Neural cell (in vitro differentiated cells): Measurements from ENCODE around the gene FLAD1. TPM values are rescaled to one million over a fixed set of nuclear protein-coding genes. Genes with fewer than 3 reads are reported as not detected.

ENCODE experiments used
- H2AFZ ChIP-seq: fragments of 200-600, 300-800 bp; sonication (generic), shearing (Covaris generic); 2 replicates; pipeline ENCODE4 v1.6.0; 2014; ENCODE audit warnings: low read depth, mild to moderate bottlenecking, antibody characterized with exemption, low read length, moderate library complexity
- H3F3A ChIP-seq: fragments of 200-600 bp; shearing (Covaris generic); 2 replicates; pipeline ENCODE4 v1.6.1; 2016; ENCODE audit warnings: mild to moderate bottlenecking, moderate library complexity, mixed read lengths, antibody characterized with exemption, low read length; ENCODE audit not compliant: insufficient read depth, poor library complexity, severe bottlenecking
- H3K27ac ChIP-seq: fragments of 200-600, 300-800 bp; sonication (generic), shearing (Covaris generic); 2 replicates; pipeline ENCODE4 v1.5.1; 2014; ENCODE audit warnings: mild to moderate bottlenecking, low read length, moderate library complexity
- H3K27me3 ChIP-seq: fragments of 300-800, 200-600 bp; sonication (generic), shearing (Covaris generic); 2 replicates; pipeline ENCODE4 v1.6.0; 2014; ENCODE audit warnings: mild to moderate bottlenecking, low read depth, low read length, moderate library complexity; ENCODE audit not compliant: insufficient read depth
- H3K36me3 ChIP-seq: fragments of 300-800, 200-600 bp; sonication (generic), shearing (Covaris generic); 2 replicates; pipeline ENCODE4 v1.5.1; 2014; ENCODE audit warnings: mild to moderate bottlenecking, antibody characterized with exemption, low read length, moderate library complexity; ENCODE audit not compliant: insufficient read depth
- H3K4me2 ChIP-seq: fragments of 300-800, 200-600 bp; sonication (generic), shearing (Covaris generic); 2 replicates; pipeline ENCODE4 v1.6.0; 2014; ENCODE audit warnings: mild to moderate bottlenecking, low read length
- H3K4me3 ChIP-seq: fragments of 300-800, 200-600 bp; sonication (generic), shearing (Covaris generic); 2 replicates; pipeline ENCODE4 v1.5.1; 2014; ENCODE audit warnings: mild to moderate bottlenecking, low read length, moderate library complexity
- H3K79me2 ChIP-seq: fragments of 200-600 bp; shearing (Covaris generic); replicated peaks from 2 replicates; pipeline ENCODE4 v1.6.0; 2014; ENCODE audit warnings: mild to moderate bottlenecking, low read length, moderate library complexity; ENCODE audit not compliant: insufficient read depth
- H3K9ac ChIP-seq: fragments of 300-800, 200-600 bp; sonication (generic), shearing (Covaris generic); 2 replicates; pipeline ENCODE4 v1.6.1; 2016; ENCODE audit warnings: mild to moderate bottlenecking, low read length, mixed read lengths
- H3K9me2 ChIP-seq: fragments of 200-600 bp; shearing (Covaris generic); 2 replicates; pipeline ENCODE4 v1.6.1; 2016; ENCODE audit warnings: mild to moderate bottlenecking, low read length, mixed read lengths; ENCODE audit not compliant: insufficient read depth
- H3K9me3 ChIP-seq: fragments of 200-600, 300-800 bp; sonication (generic), shearing (Covaris generic); 2 replicates; pipeline ENCODE4 v1.6.1; 2016; ENCODE audit warnings: mild to moderate bottlenecking, mixed run types, low read length, moderate library complexity, mixed read lengths
- H4K20me1 ChIP-seq: fragments of 200-600 bp; shearing (Covaris generic); 2 replicates; pipeline ENCODE4 v1.6.1; 2016; ENCODE audit warnings: mild to moderate bottlenecking, mixed run types; ENCODE audit not compliant: insufficient read depth
- EP300 ChIP-seq: fragments of 450-650 bp; conservative IDR thresholded peaks from 2 replicates; pipeline ENCODE4 v1.6.1; 2014; ENCODE audit warnings: antibody characterized with exemption, mild to moderate bottlenecking, moderate library complexity; ENCODE audit not compliant: poor library complexity, severe bottlenecking
- EZH2 ChIP-seq: fragments of 200-600, 300-800 bp; shearing (Covaris generic), sonication (generic); IDR thresholded peaks from 2 replicates; pipeline ENCODE4 v1.6.1; 2014; ENCODE audit warnings: antibody characterized with exemption, low read length, borderline replicate concordance, mild to moderate bottlenecking; ENCODE audit not compliant: insufficient read depth, poor library complexity, severe bottlenecking
- MXI1 ChIP-seq: fragments of 450-650 bp; conservative IDR thresholded peaks from 2 replicates; pipeline ENCODE4 v1.6.1; 2014; ENCODE audit warnings: antibody characterized with exemption, mild to moderate bottlenecking; ENCODE audit not compliant: poor library complexity, severe bottlenecking
- POLR2AphosphoS5 ChIP-seq: IDR thresholded peaks from 2 replicates; pipeline ENCODE4 v1.6.1; 2012
- RAD21 ChIP-seq: fragments of 450-650 bp; conservative IDR thresholded peaks from 2 replicates; pipeline ENCODE4 v1.6.1; 2014; ENCODE audit warnings: antibody characterized with exemption, mild to moderate bottlenecking, moderate library complexity
- SMC3 ChIP-seq: fragments of 450-650 bp; conservative IDR thresholded peaks from 2 replicates; pipeline ENCODE4 v1.6.1; 2014; ENCODE audit warnings: antibody characterized with exemption, mild to moderate bottlenecking, moderate library complexity; ENCODE audit not compliant: poor library complexity
- TAF1 ChIP-seq: IDR thresholded peaks from 2 replicates; pipeline ENCODE4 v1.6.1; 2012; ENCODE audit warnings: low read depth
- polyA plus RNA-seq: library from polyadenylated mRNA; depleted of rRNA; stranded (reverse); fragments of >200 nt; gene quantifications from 2 replicates; pipeline ENCODE4 v1.2.3, GENCODE V29; 2014
- TF ChIP-seq, protein P1 (sequence below): IDR thresholded peaks from 2 replicates; pipeline ENCODE4 v1.6.1; 2012; ENCODE audit warnings: borderline replicate concordance
- TF ChIP-seq, protein P2 (sequence below): fragments of 450-650 bp; IDR thresholded peaks from 2 replicates; pipeline ENCODE4 v1.5.1; 2014; ENCODE audit warnings: antibody characterized with exemption, mild to moderate bottlenecking, moderate library complexity; ENCODE audit not compliant: poor library complexity, severe bottlenecking

The FLAD1 gene
- polyA plus RNA-seq, 1 donor from 2014 or later: 68.6 TPM

DNA sequence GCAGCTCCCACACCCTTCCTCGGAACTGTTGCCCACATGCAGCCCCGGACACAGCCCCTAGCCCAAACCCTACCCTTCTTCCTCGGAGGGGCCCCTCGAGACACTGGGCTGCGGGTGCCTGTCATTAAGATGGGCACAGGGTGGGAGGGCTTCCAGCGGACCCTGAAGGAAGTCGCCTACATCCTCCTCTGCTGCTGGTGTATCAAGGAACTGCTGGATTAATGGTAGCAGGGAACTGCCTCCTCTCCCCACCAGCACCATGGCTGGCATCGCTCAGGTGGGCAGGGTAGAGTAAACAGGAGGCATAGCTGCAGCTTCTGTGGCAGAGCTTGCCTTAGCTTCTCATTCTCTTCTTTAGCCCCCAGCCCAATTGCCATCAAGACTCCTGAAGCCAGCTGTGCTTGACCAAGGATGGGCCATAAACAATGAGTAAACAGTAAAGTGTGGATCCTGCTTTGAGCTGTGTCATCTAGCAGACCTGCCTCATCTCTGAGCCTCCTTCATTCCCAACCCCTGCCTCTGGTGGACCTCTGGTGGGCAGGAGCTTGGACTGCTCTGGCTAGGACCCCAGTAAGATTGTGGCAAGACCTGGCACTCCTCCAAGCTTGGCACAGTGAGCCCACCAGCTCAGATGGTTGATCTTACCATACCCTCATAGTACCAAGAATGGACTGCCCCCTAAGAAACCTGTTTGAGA lies 10.6 kb downstream of the FLAD1 start, which contains the start of gene LENEP:
TSS of gene LENEP (plus strand) at position 15 of the 697 bp plus-strand sequence. CDS start at position 37, 22 bp downstream.
- Histone ChIP-seq H3K4me3 (no peak within 1 kb of the TSS), H3K27me3 (no peaks in the 10 kb centered on the region), H3K9me3 (no peaks in the 10 kb centered on the region), H4K20me1 (no peaks in the 10 kb centered on the region), H3F3A (no peaks in the 10 kb centered on the region), H3K36me3 (no peaks in the 10 kb centered on the region), H2AFZ (no peak within 1 kb of the TSS), H3K9me2 (no peaks in the 10 kb centered on the region), H3K27ac (no peak within 1 kb of the TSS), H3K9ac (no peak within 1 kb of the TSS), H3K4me2 (no peak within 1 kb of the TSS), H3K79me2 (no peaks in the 10 kb centered on the region)
- TF ChIP-seq EP300: no peak
- no peak for TF ChIP-seq SMC3
- TF ChIP-seq TAF1: no peak
- no peak for TF ChIP-seq RAD21
- TF ChIP-seq MXI1: no peak
- TF ChIP-seq, protein P1, sequence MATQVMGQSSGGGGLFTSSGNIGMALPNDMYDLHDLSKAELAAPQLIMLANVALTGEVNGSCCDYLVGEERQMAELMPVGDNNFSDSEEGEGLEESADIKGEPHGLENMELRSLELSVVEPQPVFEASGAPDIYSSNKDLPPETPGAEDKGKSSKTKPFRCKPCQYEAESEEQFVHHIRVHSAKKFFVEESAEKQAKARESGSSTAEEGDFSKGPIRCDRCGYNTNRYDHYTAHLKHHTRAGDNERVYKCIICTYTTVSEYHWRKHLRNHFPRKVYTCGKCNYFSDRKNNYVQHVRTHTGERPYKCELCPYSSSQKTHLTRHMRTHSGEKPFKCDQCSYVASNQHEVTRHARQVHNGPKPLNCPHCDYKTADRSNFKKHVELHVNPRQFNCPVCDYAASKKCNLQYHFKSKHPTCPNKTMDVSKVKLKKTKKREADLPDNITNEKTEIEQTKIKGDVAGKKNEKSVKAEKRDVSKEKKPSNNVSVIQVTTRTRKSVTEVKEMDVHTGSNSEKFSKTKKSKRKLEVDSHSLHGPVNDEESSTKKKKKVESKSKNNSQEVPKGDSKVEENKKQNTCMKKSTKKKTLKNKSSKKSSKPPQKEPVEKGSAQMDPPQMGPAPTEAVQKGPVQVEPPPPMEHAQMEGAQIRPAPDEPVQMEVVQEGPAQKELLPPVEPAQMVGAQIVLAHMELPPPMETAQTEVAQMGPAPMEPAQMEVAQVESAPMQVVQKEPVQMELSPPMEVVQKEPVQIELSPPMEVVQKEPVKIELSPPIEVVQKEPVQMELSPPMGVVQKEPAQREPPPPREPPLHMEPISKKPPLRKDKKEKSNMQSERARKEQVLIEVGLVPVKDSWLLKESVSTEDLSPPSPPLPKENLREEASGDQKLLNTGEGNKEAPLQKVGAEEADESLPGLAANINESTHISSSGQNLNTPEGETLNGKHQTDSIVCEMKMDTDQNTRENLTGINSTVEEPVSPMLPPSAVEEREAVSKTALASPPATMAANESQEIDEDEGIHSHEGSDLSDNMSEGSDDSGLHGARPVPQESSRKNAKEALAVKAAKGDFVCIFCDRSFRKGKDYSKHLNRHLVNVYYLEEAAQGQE: no peak
- TF ChIP-seq, protein P2, sequence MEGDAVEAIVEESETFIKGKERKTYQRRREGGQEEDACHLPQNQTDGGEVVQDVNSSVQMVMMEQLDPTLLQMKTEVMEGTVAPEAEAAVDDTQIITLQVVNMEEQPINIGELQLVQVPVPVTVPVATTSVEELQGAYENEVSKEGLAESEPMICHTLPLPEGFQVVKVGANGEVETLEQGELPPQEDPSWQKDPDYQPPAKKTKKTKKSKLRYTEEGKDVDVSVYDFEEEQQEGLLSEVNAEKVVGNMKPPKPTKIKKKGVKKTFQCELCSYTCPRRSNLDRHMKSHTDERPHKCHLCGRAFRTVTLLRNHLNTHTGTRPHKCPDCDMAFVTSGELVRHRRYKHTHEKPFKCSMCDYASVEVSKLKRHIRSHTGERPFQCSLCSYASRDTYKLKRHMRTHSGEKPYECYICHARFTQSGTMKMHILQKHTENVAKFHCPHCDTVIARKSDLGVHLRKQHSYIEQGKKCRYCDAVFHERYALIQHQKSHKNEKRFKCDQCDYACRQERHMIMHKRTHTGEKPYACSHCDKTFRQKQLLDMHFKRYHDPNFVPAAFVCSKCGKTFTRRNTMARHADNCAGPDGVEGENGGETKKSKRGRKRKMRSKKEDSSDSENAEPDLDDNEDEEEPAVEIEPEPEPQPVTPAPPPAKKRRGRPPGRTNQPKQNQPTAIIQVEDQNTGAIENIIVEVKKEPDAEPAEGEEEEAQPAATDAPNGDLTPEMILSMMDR: no peak
- no peak for TF ChIP-seq POLR2AphosphoS5
- no peak for TF ChIP-seq EZH2

DNA sequence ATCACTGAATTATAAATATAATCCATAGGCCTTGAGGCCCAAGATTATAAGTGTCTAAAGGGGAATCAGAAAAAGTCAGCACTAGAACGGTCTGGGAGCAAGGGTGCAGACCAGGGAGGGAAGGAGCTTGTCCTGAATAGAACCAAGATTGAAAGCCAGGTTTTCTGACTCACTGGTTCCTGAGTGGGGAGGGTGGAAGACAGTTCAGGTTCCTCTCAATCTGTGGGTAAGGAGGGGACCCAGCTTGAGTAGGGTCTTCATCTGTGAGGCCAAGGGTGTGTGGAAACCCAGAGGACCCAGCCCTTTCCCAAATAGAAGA lies 11.1 kb downstream of the FLAD1 start:
- Histone ChIP-seq H3K36me3 (no peaks in the 10 kb centered on the region), H3K9me3 (no peaks in the 10 kb centered on the region), H3K9ac (no peak overlapping the region), H3K9me2 (no peaks in the 10 kb centered on the region), H3K4me2 (no peak overlapping the region), H3K79me2 (no peaks in the 10 kb centered on the region), H2AFZ (no peak overlapping the region), H4K20me1 (no peaks in the 10 kb centered on the region), H3K4me3 (no peak overlapping the region), H3F3A (peaks cover 3% of the 10 kb centered on the region), H3K27ac (no peak overlapping the region), H3K27me3 (no peaks in the 10 kb centered on the region)
- TF ChIP-seq, protein P1: no peak
- no peak for TF ChIP-seq EZH2
- TF ChIP-seq RAD21: no peak
- no peak for TF ChIP-seq EP300
- TF ChIP-seq POLR2AphosphoS5: no peak
- no peak for TF ChIP-seq SMC3
